Parathyroid adenoma (tissue), 2 donors: ENCODE results near the gene REEP6.

Experiments used
- H2AFZ ChIP-seq: fragments of 300-600 bp; sonication (generic); one replicate; pipeline ENCODE4 v1.7.0; 2017; ENCODE audit warnings: antibody characterized with exemption, mild to moderate bottlenecking
- H3K27ac ChIP-seq: fragments of 300-600 bp; sonication (generic); one replicate; pipeline ENCODE4 v1.7.0; 2017
- H3K27me3 ChIP-seq: fragments of 300-600 bp; sonication (generic); one replicate; pipeline ENCODE4 v1.7.0; 2017; ENCODE audit warnings: low read length; ENCODE audit not compliant: control insufficient read depth, insufficient read depth
- H3K36me3 ChIP-seq: fragments of 300-600 bp; sonication (generic); one replicate; pipeline ENCODE4 v1.7.0; 2017; ENCODE audit warnings: low read length; ENCODE audit not compliant: control insufficient read depth, insufficient read depth
- H3K4me1 ChIP-seq: fragments of 300-600 bp; sonication (generic); one replicate; pipeline ENCODE4 v1.7.0; 2017; ENCODE audit warnings: control low read depth
- H3K4me2 ChIP-seq: fragments of 300-600 bp; sonication (generic); one replicate; pipeline ENCODE4 v1.7.0; 2017; ENCODE audit warnings: low read length
- H3K4me3 ChIP-seq: fragments of 300-600 bp; sonication (generic); one replicate; pipeline ENCODE4 v1.7.0; 2017; ENCODE audit warnings: low read depth, low read length
- H3K79me2 ChIP-seq: fragments of 300-600 bp; sonication (generic); one replicate; pipeline ENCODE4 v1.7.0; 2017; ENCODE audit warnings: control low read depth
- H3K9ac ChIP-seq: fragments of 300-600 bp; sonication (generic); one replicate; pipeline ENCODE4 v1.7.0; 2017; ENCODE audit warnings: mild to moderate bottlenecking
- H3K9me3 ChIP-seq: fragments of 300-600 bp; sonication (generic); one replicate; pipeline ENCODE4 v1.7.0; 2017; ENCODE audit warnings: low read length; ENCODE audit not compliant: control insufficient read depth
- CTCF ChIP-seq: fragments of 300-600 bp; sonication (generic); IDR thresholded peaks from one replicate; pipeline ENCODE4 v1.7.0; 2017; ENCODE audit warnings: antibody characterized with exemption, mild to moderate bottlenecking
- donor health status: primary hyperparathyroidism.

Gene REEP6

GRCh38 chr19:1512671-1513498, 21.9 kb downstream of the REEP6 start, which contains the start of gene ADAMTSL5:
Gene ADAMTSL5, minus strand, starts transcription at chr19:1513019. Its CDS starts 2,076 bp downstream, at chr19:1510943.
- peak within 1 kb of the TSS; percentile 60 for H3K4me2 ChIP-seq
- H3K4me3 ChIP-seq, result peak within 1 kb of the TSS; percentile 60
- no peaks in the 10 kb centered on the region for H3K27me3 ChIP-seq
- no peaks in the 10 kb centered on the region for H3K36me3 ChIP-seq
- no peaks in the 10 kb centered on the region for H3K79me2 ChIP-seq
- peaks cover 1% of the 10 kb centered on the region for H3K4me1 ChIP-seq
- TF ChIP-seq CTCF, result no peak
- H2AFZ ChIP-seq, result peak within 1 kb of the TSS; percentile 69
- no peak within 1 kb of the TSS for H3K27ac ChIP-seq
- H3K9me3 ChIP-seq, result no peaks in the 10 kb centered on the region
- no peak within 1 kb of the TSS for H3K9ac ChIP-seq

- Histone ChIP-seq H3K27ac (no peak overlapping the region), H3K79me2 (no peaks in the 10 kb centered on the region), H3K9me3 (no peaks in the 10 kb centered on the region), H3K4me3 (peak overlapping the region; percentile 60), H3K36me3 (no peaks in the 10 kb centered on the region), H3K27me3 (no peaks in the 10 kb centered on the region), H2AFZ (peak overlapping the region; percentile 68), H3K4me1 (no peaks in the 10 kb centered on the region), H3K4me2 (peak overlapping the region; percentile 55), H3K9ac (no peak overlapping the region)
- TF ChIP-seq CTCF, result peak; percentile 59
These were observed 22.7 kb downstream of the REEP6 start for GRCh38 chr19:1513499-1514294.

- H3K27ac ChIP-seq, result no peak overlapping the region
- no peak overlapping the region for H3K9ac ChIP-seq
- H3K4me3 ChIP-seq, result no peak overlapping the region
- no peaks in the 10 kb centered on the region for H3K79me2 ChIP-seq
- TF ChIP-seq CTCF, result no peak
- no peaks in the 10 kb centered on the region for H3K36me3 ChIP-seq
- H2AFZ ChIP-seq, result no peak overlapping the region
- no peaks in the 10 kb centered on the region for H3K27me3 ChIP-seq
- H3K9me3 ChIP-seq, result no peaks in the 10 kb centered on the region
- H3K4me2 ChIP-seq, result no peak overlapping the region
- H3K4me1 ChIP-seq, result no peaks in the 10 kb centered on the region
These were observed 23.3 kb downstream of the REEP6 start for GRCh38 chr19:1514295-1514661.

- TF ChIP-seq CTCF, result no peak
- H3K27ac ChIP-seq, result no peak overlapping the region
- no peak overlapping the region for H3K9ac ChIP-seq
- H3K4me2 ChIP-seq, result no peak overlapping the region
- no peaks in the 10 kb centered on the region for H3K9me3 ChIP-seq
- no peak overlapping the region for H3K4me3 ChIP-seq
- no peaks in the 10 kb centered on the region for H3K4me1 ChIP-seq
- no peaks in the 10 kb centered on the region for H3K27me3 ChIP-seq
- no peaks in the 10 kb centered on the region for H3K36me3 ChIP-seq
- H2AFZ ChIP-seq, result no peak overlapping the region
- H3K79me2 ChIP-seq, result no peaks in the 10 kb centered on the region
These were observed 24.2 kb downstream of the REEP6 start for GRCh38 chr19:1514986-1515721.
